Stimulated activated CD4-positive, alpha-beta T cell treated with anti-CD3 and anti-CD28 coated beads, Interleukin-4, amount 100 ng/mL, for 4 hours (primary cell): ENCODE measurements around the gene COL3A1.

Experiments used
- DNase-seq, 2 experiments: peaks; one replicate each; pipeline ENCODE4 v3.0.0-alpha.2; 2020

COL3A1 gene

DNA sequence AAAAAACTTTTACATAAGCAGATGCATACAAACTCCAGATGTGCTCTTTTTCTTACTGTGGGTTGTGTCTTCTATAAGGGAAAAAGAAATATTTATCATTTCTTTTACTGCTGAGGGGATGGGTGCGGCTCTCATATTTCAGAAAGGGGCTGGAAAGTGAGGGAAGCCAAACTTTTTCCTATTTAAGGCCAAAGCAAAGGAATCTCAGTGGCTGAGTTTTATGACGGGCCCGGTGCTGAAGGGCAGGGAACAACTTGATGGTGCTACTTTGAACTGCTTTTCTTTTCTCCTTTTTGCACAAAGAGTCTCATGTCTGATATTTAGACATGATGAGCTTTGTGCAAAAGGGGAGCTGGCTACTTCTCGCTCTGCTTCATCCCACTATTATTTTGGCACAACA lies at the start of gene COL3A1:
Gene COL3A1, plus strand, starts transcription at position 210 of the 400 bp plus-strand sequence. Its CDS starts 117 bp downstream, at position 327.
- no peak for DNase-seq

DNA sequence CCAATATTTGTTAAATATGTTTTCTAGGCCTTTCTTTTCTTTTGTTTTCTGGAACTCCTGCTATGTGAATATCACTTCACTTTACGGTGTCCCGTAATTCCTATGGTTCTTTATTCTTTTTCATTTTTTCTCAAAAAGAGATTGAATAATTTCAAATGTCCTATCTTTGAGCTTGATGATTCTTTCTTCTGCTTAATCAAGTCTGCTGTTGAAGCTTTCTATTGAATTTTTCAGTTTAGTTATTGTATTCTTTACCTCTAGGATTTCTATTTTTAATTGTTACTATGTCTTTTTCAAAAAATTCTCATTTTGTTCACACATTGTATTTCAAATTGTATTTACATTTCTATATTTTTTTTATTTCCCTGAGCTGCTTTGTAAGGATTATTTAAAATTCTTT lies 45.5 kb upstream of the COL3A1 start:
- no peak for DNase-seq

DNA sequence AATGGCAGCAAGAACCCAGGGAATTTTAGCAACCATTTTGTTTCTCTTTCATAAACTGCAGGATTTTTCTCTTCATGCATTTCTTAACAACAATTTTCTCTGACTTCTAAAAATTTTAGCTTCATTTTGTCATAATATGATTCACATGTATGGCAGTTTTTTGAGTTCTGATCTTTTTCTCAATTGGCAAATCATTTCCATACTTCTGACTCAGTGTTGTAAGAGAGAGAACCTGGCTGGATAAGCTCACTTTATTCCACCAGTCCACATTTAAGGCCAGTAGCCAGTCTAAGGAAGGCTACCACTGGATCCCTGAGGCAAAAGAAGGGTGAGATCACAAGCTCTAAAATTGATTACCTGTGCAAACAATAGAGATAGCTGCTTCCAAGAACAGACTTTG lies 42.8 kb upstream of the COL3A1 start:
- DNase-seq = no peak

DNA sequence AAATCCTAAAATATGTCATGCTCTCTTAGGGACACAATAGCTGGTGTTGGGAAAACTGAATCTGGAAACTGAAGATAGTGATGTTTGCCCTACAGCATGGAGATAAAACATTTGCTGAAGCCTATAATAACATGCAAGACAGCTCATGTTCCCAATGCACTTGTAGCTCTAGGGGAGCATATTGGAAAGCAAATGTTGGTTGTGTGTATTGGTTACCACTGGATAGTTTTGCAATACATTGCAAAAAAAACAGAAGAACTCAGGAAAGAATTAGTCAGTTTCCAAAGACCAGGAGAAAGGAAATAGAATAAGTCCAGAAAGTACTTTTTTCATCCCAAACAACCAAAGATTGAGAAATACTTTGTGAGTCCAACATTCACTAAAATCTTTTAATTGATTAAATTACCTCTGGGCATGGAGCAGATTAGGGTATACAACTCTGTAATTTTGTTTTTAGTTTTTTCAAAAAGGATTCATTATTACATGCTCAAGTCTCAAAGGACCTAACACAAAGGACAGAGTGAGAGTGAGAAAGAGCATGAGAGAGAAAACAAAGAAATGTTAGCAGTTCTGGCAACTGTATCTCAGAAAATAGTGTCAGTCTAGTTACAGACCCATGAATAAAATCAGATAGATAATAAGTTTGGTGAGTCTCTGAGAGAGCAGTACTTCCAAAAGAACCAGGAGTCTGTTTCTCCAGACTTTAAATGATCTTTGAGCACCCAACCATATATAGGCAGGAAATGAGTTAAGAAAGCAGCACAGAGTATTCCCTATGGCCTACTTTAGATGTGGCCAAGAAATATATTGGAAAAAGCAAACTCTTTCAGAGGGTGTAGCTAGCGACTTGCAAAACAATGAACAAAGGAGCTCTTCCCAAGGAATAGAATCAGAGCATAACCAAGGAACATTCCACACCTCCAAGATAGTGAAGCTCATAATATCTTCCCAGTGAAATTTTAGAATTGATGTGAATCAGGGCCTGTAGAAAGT lies 36.6 kb upstream of the COL3A1 start:
- DNase-seq = no peak

DNA sequence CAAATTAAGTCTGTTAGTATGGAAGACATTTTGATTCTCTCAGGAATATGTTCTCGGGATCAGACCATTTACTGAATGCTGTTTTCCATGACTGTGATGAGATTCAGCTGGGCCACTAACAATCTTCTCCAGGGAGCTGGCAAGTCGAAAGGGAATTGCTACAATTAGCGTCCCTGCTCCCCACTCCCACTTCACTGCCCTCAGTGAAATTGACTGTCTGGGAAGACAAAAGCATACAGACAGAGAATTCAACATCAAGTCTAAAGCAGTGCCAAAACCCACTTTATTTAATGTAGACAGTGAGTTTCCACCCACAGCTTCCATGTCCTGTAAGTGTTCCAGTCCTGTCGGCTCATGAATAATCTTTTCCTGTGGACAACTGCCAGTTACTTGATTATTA lies 34.0 kb upstream of the COL3A1 start:
- no peak for DNase-seq

DNA sequence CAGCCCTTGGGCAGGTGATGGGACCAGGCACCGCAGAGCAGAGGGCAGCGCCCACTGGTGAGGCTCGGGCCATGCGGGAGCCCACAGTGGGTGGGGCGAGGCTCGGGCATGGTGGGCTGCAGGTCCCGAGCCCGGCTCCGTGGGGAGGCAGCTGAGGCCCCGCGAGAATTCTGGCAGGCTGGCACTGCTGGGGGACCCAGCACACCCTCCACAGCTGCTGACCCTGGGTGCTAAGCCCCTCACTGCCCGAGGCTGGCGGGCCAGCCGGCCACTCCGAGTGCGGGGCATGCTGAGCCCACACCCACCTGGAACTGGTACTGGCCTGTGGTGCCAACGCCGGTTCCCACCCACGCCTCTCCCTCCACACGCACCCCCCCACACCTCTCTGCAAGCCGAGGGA lies 29.7 kb upstream of the COL3A1 start:
- DNase-seq = no peak

DNA sequence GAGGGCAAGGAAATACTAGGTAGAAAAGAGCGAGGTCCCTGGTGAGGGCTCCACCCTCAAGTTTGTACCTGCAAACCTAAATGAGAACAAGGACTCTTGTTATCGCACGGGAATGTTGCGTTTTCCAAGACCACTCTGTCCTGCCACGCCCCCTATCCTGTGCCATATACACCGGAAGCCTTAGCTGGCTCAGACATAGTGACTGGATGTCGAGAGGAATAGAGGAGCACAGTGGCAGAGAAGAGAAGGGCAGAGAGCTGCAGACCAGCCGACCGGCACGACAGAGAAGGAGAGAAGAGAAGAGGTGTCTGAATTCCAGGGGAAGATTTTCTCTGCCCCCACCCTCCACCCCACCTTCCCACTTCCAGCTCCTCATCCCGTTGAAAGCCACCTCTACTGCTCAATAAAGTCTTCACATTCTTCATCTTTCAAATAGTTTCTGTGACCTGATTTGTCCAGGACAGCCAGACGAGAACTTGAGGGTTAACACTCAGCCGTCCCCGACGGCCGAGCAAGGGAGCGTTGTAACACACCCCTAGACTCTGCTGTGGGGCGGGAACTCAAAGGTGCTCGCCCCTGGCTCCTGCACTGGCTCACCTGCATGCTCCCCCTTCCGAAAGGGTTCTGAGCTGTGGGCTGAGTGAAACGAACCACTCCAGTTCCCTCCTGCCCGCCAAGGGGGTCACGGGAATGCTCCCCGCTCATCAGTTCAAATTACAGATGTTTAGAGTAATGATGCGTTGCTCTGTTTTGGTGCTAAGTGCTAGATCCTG lies 24.9 kb upstream of the COL3A1 start:
- DNase-seq = no peak

DNA sequence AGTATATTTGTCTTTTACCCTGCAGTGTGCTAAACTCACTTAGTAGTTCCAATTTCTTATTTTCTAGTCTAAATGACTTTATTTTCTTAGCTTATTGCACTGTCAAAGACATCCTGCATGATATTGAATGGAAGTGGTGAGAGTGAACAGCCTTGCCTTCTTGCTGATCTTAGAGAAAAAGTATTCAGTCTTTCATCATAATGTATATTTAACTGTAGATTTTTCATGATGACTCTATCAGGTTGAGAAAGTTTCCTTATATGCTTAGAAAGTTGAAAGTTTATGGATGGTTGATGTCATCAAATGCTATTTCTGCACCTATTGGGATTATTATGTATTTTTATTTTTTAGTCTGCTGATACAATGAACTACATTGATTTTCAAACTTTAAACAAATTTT lies 21.3 kb upstream of the COL3A1 start:
- DNase-seq = no peak

DNA sequence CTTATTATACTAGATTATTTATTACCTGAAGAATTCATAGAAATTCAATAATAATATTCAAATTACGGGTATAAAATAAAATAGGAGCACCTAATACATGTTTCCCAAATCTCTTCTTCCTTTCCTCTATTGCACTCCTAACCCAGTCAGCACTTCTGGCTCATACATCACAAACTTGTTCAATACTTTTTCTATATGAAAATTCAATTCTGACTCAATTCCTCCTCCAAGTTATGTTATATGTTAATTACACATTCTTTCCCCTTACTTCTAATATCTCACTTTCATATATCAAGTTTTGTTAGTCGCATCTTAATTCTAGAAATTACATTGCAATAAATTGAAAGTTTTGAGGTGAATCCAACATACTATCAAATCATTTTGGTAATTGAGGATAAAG lies 17.9 kb upstream of the COL3A1 start:
- DNase-seq = no peak

DNA sequence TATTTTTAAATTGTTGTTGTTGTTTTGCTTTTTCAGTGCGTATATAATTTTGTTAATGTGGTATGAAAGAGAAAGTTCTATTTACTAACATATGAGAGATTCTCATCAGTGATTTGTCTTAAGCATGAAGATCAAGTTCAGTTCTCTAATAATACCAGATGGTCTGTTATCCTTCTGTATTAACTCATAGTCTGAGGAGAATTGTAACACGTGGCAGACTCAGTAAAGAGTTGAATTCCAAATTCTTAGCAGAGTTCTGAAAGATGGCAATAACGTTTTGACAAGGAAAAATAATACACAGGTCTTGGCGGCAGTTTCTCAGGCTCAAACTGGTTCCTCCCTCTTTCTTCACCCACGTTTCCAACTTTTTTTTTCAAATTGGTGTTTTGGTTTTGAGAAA lies 17.2 kb upstream of the COL3A1 start:
- no peak for DNase-seq

DNA sequence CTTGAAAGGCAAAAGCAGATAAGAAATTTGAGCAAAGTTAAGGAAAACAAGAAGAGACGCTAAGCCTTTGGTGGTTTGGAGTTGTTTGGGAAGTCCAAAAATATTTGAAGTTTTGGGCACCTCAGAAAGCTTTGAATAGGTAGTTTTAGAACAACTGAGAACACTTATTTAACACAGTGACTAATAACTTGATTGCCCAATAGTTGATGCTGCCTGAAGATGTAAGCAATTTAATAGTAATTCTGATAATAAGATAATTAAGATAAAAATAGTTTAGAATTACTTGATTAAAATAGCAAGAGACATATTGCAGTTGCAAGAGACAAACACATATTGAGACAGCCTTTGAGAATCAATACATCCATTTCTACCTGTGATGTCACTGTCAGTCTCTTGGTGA lies 16.5 kb upstream of the COL3A1 start:
- no peak for DNase-seq

DNA sequence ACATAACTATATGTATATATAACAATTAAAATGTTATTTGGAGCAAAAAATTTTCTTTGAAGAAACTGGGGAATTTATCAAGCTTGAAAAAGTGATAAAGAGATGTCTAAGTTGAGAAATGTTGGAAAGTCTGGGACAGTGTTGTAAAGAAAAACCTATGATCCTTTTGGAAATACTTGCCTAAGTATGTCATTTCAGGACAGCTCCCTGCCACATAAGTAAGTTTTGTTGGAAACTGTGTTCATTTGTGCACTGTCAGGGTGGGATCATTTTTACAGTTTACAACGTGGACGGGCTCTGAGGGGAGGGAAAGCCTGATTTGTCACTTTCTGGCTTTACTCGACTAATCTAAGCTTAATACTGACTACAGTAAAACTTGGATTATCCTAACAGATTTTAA lies 10.4 kb upstream of the COL3A1 start:
- no peak for DNase-seq

DNA sequence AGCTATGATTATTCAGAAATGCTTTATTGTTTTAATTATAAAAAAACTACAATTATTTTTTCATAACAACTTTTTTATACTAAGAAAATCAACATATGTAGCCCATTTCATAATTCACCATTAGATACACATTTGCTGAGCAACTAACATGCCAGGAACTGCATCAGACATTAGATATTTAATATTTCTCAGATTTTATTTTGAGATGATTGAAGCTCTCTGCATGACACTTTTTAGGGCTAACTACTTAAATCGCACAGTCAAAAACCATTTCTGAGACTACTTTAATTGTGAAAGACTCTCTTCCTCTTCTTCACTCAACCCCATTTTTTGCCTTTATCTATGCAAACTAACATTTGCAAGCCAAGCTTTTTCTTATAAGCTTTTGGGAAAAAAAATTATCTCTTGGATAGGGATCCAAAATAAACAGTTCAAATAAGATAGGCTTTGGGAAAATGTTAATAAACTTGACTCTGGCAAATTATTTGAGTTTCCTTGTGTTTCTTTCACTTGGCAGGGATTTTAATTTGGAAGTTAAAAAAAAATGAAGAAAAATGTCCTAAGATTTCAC lies 9.1 kb upstream of the COL3A1 start:
- no peak for DNase-seq

DNA sequence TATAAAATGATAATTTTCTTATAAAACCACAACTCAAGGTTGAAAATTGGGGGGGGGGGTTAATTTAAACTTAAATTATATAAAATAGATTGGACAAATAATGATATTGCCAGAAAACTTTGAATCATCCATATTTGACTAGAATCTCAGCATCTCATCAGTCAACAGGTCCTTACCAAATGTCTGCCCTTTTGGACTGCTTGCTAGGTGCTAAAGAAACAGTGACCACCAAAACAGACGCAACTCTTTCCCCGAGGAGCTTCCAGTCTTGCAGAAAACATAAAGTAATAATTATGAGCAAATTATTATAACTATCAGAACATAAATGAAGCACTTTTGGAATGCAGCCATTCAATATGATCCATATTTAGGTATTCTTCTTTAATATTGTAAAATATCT lies 8.6 kb upstream of the COL3A1 start:
- DNase-seq = no peak

DNA sequence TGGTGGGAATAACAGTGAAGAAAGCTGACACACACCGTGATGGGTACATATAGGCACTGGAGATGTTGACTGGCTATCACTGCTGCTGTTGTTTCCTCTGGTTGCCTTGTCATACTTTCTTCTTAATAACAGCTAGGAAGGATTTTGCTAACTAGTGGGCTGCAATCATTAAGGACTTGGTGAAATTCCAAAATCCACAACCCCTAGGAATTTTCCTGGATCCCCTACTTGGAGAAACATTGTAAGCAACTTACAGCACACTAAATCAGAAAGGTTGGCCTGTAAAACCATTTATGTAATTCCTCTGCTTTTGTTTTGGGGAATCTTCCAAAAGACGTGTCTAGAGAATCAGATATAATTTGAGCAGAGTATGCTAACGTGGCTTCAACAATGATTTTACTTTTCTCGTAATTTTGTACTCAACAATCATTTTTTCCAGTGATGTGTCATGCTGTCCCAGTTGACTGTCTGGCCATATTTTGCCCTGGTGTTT lies 8.0 kb upstream of the COL3A1 start:
- no peak for DNase-seq

DNA sequence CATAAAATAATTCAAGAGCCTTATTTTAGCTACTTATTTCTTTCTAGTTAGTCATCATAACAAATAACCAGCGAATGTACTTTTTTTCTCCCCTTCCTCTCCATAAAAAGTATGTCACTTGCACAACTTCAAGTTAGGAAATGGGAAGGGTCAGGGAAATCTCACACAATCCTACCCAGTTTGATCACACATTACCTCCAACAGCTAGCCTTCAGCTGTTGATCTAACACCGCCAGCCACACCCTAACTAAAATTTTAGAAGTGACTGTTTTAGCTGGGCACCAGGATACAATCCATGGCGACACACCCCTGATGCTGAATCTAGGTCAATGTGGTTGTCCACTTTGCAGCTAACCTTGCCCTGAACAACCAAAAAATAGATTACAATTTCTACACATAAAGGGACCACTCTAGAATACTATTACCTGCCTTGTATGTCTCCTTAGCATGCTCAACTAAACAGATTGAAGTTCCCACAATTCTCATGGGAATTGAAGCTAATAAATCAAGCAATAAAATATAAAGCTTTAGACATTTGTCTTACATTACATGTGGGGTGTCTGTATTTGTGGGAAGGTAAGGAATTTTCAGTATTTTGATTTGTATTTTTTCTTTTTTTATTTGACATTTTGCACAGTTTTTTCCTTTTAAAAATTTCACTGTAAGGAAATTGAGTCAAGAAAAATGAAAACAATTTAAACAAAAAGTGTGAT lies 7.3 kb upstream of the COL3A1 start:
- no peak for DNase-seq

DNA sequence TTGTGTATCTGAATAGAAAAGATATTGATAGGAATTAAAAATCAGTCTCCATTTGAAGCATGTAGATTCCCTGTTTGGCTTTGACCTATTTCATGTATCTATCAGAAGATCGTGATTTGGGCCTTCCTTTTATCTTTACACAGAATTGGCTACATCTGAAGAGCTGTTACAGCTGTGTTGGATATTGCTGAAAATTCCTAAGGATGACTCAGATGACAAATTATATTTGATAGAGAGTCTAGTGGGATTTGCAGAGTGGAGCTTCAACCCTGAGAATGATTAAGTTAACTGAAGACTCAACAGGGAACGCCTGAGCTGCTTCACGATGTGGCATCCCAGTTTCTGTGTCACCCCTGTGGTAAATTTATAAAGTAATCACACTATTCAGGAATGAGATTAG lies 4.9 kb upstream of the COL3A1 start:
- no peak for DNase-seq

DNA sequence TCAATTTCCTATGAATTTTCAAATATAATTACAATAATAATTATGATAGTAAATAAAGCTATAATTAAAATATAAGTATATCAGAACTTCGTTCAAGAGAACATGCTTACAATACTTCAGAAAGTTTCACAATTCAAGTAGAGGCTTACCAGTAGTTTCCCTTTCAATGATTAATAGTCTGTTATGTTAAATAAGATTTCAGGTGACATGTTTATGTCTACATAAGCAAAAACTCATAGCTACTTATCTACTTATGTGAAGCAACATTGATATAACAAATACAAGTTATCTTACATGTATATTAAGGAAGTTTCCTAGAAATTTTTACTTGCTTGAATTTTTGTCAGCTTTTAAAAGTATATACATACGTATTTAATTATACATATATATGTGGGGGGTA lies 4.5 kb upstream of the COL3A1 start:
- no peak for DNase-seq

DNA sequence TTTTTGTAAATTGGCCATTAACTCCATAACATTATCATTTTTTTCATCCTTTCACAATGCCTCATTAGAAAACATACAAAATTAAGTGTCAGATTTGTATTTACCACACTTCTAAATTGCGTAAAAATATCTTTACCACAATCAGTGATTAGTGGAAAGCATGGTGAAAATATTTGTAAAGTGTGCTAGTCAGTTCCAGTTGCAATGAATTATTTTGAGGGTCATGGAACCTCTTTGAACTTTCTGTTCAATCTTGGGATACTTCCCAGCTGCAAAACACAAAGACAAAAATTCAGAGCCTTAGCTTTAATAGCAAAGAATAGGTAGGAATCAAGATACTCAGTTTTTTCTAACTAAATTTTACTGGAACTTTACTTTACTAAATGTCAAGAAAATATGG lies 4.0 kb upstream of the COL3A1 start:
- DNase-seq = no peak

DNA sequence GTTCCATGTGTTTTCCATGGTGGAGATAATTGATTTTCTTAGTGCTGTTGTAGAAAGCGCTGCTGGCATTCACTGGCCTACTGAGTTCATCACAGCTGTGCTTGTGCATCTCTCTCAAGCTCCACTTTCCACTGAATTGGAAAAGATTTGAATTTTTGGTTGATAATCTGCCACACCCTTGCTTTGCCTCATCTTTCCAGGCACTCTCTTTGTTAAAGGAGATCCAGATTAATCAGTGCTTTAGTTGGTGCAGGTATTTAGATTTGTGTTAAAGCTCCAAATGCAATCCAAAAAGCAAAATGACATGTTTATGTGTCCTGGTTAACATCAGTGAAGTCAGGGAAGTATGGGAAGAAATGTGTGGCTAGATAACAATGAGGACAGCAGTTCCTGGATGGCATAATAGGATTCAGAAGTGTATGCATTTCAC lies 2.7 kb upstream of the COL3A1 start:
- DNase-seq = no peak

DNA sequence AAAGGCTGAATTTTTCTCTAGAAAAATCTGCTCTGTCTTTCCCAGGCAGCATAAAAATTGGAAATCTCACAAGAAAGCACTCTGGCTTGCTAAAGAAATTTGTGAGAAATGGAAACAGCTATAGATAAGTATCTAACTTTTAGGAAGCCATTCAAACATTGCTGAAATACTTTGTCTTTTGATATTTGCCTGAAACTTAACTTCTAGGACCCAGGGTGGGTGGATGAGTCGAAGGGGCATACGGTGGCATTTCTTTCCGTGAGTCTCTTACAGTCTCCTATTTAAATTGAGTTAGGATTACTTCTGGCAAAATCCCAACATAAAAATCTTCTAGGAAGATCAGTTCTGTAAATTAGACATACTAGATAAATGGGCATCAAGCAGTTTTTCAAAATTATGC lies 532 bp upstream of the COL3A1 start:
- no peak for DNase-seq

DNA sequence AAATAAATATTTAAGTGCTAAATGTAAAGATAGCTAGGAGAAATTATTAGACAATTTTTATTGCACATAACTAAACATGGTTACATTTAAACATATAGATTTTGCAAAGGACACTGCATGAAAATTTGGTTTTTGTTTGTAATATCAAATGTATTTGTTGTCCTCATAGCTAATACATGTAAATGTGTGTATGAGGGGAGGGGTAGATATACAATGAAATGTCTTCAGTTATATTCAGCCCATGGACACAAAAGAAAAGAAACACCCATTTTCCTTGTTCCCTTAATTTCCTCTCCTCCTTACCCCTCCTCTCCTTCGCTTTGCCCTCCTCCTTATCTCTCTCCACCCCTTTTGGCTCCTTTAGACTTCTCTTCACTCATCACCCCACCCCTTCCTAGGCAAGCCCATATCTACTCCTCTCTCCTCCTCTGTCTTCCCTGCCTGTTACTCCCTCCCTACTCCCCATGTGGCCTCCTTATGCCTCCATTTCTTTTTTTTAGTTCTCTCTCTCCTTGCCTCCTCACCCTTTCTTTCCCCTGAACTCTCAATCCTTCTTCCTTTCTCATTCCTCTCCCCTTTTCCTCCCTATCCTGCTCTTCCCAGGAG lies 1.4 kb downstream of the COL3A1 start:
- no peak for DNase-seq
